Activated B cell treated with CpG ODN at 0.5 μM for 24 hours (primary cell): ENCODE results near the gene GFY. TPM values are rescaled to one million over a fixed set of nuclear protein-coding genes. Genes with fewer than 3 reads are reported as not detected.

Experiments
- ATAC-seq: fragments of 200-7000 bp; cut with Tn5 transposase; one replicate; pipeline ENCODE4 v1.10.0; 2021; ENCODE audit warnings: low read depth, mild to moderate bottlenecking, moderate library complexity
- CTCF ChIA-PET: fragments of 350-600 bp; sonication (Branson Sonifier 250); formaldehyde crosslinking; loops from one replicate; lab custom pipeline; 2021; ENCODE audit warnings: antibody characterized with exemption; lab: Charles Lee
- POLR2A ChIA-PET: fragments of 350-600 bp; sonication (Branson Sonifier 250); formaldehyde crosslinking; loops from one replicate; lab custom pipeline; 2021; ENCODE audit warnings: antibody characterized with exemption; lab: Charles Lee
- DNase-seq: peaks from one replicate; pipeline ENCODE4 v3.0.0; 2022
- H3K27ac Mint-ChIP-seq: one replicate; pipeline ENCODE4 v1.8.0; 2020; ENCODE audit warnings: mixed read lengths
- H3K27me3 Mint-ChIP-seq: one replicate; pipeline ENCODE4 v1.8.0; 2021; ENCODE audit warnings: mixed read lengths
- H3K36me3 Mint-ChIP-seq: one replicate; pipeline ENCODE4 v1.8.0; 2021; ENCODE audit warnings: low read depth, mixed read lengths
- H3K4me1 Mint-ChIP-seq: one replicate; pipeline ENCODE4 v1.8.0; 2021; ENCODE audit warnings: mixed read lengths
- H3K4me3 Mint-ChIP-seq: one replicate; pipeline ENCODE4 v1.8.0; 2020; ENCODE audit warnings: mild to moderate bottlenecking, mixed read lengths
- H3K9me3 Mint-ChIP-seq: one replicate; pipeline ENCODE4 v1.8.0; 2020; ENCODE audit warnings: mixed read lengths
- CTCF ChIP-seq: fragments of 200-600 bp; IDR thresholded peaks from one replicate; pipeline ENCODE4 v1.8.0; 2022; ENCODE audit warnings: antibody characterized with exemption, mild to moderate bottlenecking
- intact Hi-C: fragments of 100-400 bp; cut with micrococcal nuclease; formaldehyde crosslinking; loops from one replicate; pipeline ENCODE4 v1.15.1; 2024
- total RNA-seq: library from RNA; stranded (reverse); gene quantifications from 2 replicates; pipeline ENCODE4 v1.2.3, GENCODE V29; 2022

Gene GFY
- total RNA-seq, 1 donor from 2014 or later, result not detected

DNA sequence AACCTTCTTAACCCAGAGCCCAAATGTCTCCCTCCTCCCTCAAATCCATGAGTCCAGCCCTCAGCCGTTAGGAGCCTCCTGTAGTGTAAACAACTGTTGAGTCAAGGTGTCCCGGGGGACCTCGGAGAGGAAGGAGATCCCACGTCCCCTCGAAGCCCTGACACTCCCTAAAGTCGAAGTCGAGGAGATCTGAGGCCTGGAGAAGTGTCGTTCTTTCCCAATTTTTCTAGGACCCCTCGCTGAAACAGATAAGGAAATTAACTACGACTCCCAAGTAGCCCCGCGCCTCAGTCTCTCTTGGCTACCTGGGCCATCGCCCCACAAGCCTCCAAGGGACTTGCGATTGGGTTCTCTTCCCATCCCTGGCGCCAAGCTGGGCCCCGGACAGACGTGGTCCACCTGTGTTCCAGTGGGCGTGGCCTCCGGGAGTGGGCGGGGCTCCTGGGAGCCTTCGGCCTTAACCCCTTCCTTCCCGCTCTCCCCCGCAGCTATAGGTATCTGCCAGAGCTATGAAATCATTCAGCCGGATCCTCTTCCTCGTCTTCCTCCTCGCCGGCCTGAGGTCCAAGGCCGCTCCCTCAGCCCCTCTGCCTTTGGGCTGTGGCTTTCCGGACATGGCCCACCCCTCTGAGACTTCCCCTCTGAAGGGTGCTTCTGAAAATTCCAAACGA is 869 bp downstream of the GFY start:
- Mint-ChIP-seq H3K4me3 (no peak overlapping the region), H3K27me3 (peaks cover 77% of the 10 kb centered on the region), H3K9me3 (no peaks in the 10 kb centered on the region), H3K27ac (no peak overlapping the region), H3K4me1 (peaks cover 61% of the 10 kb centered on the region), H3K36me3 (no peaks in the 10 kb centered on the region)
- CTCF ChIA-PET, result interaction anchor here (1.0 kb wide), 1 partner anchor 34 kb away, joined by 3 read pairs; no protein-coding TSS in a partner anchor
- no peak for TF ChIP-seq CTCF
- intact Hi-C loops, result no loop called here
- POLR2A ChIA-PET, result interaction anchor here (0.6 to 1.0 kb wide), 2 partner anchors 36 to 99 kb away, joined by 3 read pairs; no protein-coding TSS in a partner anchor
- ATAC-seq (no peak), DNase-seq (no peak)

DNA sequence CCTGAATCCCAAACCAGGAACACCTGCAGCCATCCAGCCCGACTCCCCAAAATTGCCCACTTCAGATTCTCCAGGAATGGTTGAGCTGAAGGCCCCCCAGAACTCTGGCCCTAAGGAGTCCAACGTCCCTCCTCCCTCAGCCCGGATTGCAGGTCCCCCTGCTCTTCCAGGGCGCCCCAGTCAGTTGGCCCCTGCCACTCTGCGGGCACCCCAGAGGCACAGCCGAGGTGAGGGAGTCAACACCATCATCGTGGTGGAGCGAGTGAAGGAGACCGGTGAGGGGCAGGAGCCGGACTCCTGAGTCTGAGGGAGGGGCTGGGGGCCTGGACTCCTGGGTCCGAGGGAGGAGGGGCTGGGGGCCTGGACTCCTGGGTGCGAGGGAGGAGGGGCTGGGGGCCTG is 2.2 kb downstream of the GFY start:
- DNase-seq (no peak), ATAC-seq (no peak)
- H3K9me3 Mint-ChIP-seq, result no peaks in the 10 kb centered on the region
- H3K4me1 Mint-ChIP-seq, result peaks cover 53% of the 10 kb centered on the region
- intact Hi-C loops, result no loop called here
- no peaks in the 10 kb centered on the region for H3K36me3 Mint-ChIP-seq
- ChIA-PET CTCF (no interaction called here), POLR2A (interaction anchor here (1.7 kb wide), 1 partner anchor 87 kb away, joined by 6 read pairs; no protein-coding TSS in a partner anchor)
- no peak for TF ChIP-seq CTCF
- no peak overlapping the region for H3K27ac Mint-ChIP-seq
- H3K4me3 Mint-ChIP-seq, result peak overlapping the region; percentile 1
- H3K27me3 Mint-ChIP-seq, result peaks cover 75% of the 10 kb centered on the region

- ChIA-PET POLR2A (interaction anchor here (1.7 kb wide), 1 partner anchor 87 kb away, joined by 6 read pairs; no protein-coding TSS in a partner anchor), CTCF (no interaction called here)
- TF ChIP-seq CTCF, result no peak
- Mint-ChIP-seq H3K27ac (no peak overlapping the region), H3K9me3 (no peaks in the 10 kb centered on the region), H3K4me3 (peak overlapping the region; percentile 70), H3K4me1 (peaks cover 51% of the 10 kb centered on the region), H3K36me3 (no peaks in the 10 kb centered on the region), H3K27me3 (peaks cover 73% of the 10 kb centered on the region)
- intact Hi-C loops, result loop anchor here (2.0 kb wide), 1 partner anchor 15 kb away; no protein-coding TSS in a partner anchor
- peak; percentile 61 for ATAC-seq
- no peak for DNase-seq
Observed at GRCh38 chr19:49427855-49428546, 2.8 kb downstream of the GFY start.

DNA sequence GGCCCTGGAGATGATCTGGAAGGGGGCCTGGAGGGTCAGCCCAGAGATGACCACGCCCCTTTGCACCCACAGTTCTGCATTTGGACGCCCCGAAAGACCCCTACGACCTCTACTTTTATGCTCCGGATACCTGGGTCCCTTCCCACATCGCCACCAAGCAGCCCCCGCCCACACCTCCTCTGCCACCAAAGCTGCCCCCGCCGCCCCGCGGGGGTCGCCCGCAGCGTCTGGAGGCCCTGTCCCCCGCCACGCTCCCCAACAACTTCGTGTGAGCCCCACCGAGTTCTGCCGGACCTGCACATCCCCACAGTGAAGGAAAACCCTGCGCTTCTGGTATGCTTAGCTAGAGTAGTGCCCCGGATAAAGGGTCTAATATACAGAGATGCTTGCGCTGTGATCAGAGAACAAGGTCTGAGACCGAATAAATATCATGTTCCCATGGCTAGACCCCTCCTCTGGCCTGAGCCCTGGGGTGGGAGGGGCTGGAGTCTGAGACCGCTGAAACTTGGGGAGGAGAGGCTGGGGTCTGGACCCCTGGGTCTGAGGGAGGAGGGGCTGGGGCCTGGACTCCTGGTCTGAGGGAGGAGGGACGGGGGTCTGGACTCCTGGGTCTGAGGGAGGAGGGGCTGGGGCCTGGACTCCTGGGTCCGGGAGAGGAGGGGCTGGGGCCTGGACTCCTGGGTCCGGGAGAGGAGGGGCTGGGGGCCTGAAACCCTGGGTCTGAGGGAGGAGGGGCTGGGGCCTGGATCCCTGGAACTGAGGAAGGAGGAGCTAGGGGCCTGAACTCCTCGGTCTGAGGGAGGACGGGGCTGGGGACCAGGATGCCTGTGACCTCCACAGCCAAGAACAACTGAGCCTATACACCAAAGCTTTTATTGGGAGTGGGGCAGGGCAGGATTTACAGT is 3.6 kb downstream of the GFY start:
- H3K27ac Mint-ChIP-seq, result no peak overlapping the region
- ATAC-seq, result no peak
- peaks cover 50% of the 10 kb centered on the region for H3K4me1 Mint-ChIP-seq
- peak overlapping the region; percentile 70 for H3K4me3 Mint-ChIP-seq
- ChIA-PET CTCF (interaction anchor here (0.7 kb wide), 1 partner anchor 15 kb away, joined by 3 read pairs; no protein-coding TSS in a partner anchor), POLR2A (interaction anchor here (0.7 to 1.9 kb wide), 4 partner anchors 20 to 92 kb away, joined by 3 to 12 read pairs (median 5); partner anchors contain the start of gene ALDH16A1)
- intact Hi-C loops, result loop anchor here (2.0 kb wide), 1 partner anchor 14 kb away; no protein-coding TSS in a partner anchor
- no peaks in the 10 kb centered on the region for H3K9me3 Mint-ChIP-seq
- peaks cover 73% of the 10 kb centered on the region for H3K27me3 Mint-ChIP-seq
- DNase-seq, result no peak
- TF ChIP-seq CTCF, result no peak
- no peaks in the 10 kb centered on the region for H3K36me3 Mint-ChIP-seq
